ENCODE results near the gene RIPOR3. TPM values are rescaled to one million over a fixed set of nuclear protein-coding genes. Genes with fewer than 3 reads are reported as not detected.
A peak's percentile ranks its signal among the peaks of the same experiment; 100 is the strongest.

The RIPOR3 gene
- total and polyA plus RNA-seq, 9 of the 15 experiments (the other 6 are each of a cell fraction or from before 2014, with no cell fraction given), result 3.3 to 62.7 (median 21.4) TPM

- peak overlapping the region in 1 of 2 experiments; percentile 42; a peak in 2 of 4 replicates for H3K9ac ChIP-seq (ENCODE audit: insufficient read depth in 1 of 2, low read depth in 2 of 2, low read length in 2 of 2)
- no peaks in the 10 kb centered on the region for H3K27me3 ChIP-seq (ENCODE audit: control insufficient read depth in 2 of 2, insufficient read depth in 2 of 2, low read length in 2 of 2)
- in situ Hi-C loops (cut with MboI) (no loop called here), intact Hi-C loops (cut with micrococcal nuclease) (no loop called here)
- FAIRE-seq (no peak), ATAC-seq (no peak), DNase-seq (ENCODE audit: extremely low read depth in 1 of 4, low spot score in 3 of 4) (no peak)
- H4K20me1 ChIP-seq (replicated peaks; ENCODE audit: control insufficient read depth, insufficient read depth, low read length), result no peaks in the 10 kb centered on the region
- no peak overlapping the region for H3K4me2 ChIP-seq (ENCODE audit: insufficient read depth, low read length)
- H3K27ac ChIP-seq (ENCODE audit: extremely low read depth, low read depth, low read length), result no peak overlapping the region
- WGBS (ENCODE audit: insufficient coverage, low coverage, missing lambda C conversion rate), result 96% methylated on average over 5 of the region's 11 CpGs
- no peak overlapping the region for H3K4me3 ChIP-seq
- ChIA-PET POLR2A (interaction anchor here (1.7 kb wide), 1 partner anchor 10 kb away, joined by 3 read pairs; no protein-coding TSS in a partner anchor), CTCF (ENCODE audit: low intra/inter-chr PET ratio) (interaction anchor here (0.6 kb wide), 1 partner anchor 15 kb away, joined by 3 read pairs; no protein-coding TSS in a partner anchor)
- H3K4me1 ChIP-seq (replicated peaks in 1 of 2; ENCODE audit: control insufficient read depth in 2 of 2, insufficient read depth in 2 of 2, low read length in 2 of 2), result peaks cover 0 to 13% of the 10 kb centered on the region in 2 experiments; a peak in 1 of 5 replicates
- H3K9me3 ChIP-seq (replicated peaks; ENCODE audit: control insufficient read depth, insufficient read depth, low read depth, low read length), result no peaks in the 10 kb centered on the region
- H2AFZ ChIP-seq (ENCODE audit: low read depth, low read length), result no peak overlapping the region
- peaks cover 67% of the 10 kb centered on the region for H3K36me3 ChIP-seq (ENCODE audit: control insufficient read depth, insufficient read depth, low read length)
- peak; percentile 63 for TF ChIP-seq POLR2G (IDR thresholded peaks at IDR 0.05; ENCODE audit: low read depth, low read length)
- no peak for TF ChIP-seq MYBL2 (IDR thresholded peaks at IDR 0.05; ENCODE audit: low read depth)
- TF ChIP-seq MYBL2 (CRISPR knock-in tag; IDR thresholded peaks at IDR 0.05; ENCODE audit: borderline replicate concordance), result no peak
- no peak for TF ChIP-seq SRSF3 (IDR thresholded peaks at IDR 0.05; ENCODE audit: insufficient read depth, low read length)
- no peaks in the 10 kb centered on the region for H3K79me2 ChIP-seq (ENCODE audit: control insufficient read depth, insufficient read depth, low read length)
- no peaks in the 10 kb centered on the region for H3K9me1 ChIP-seq (ENCODE audit: control insufficient read depth, insufficient read depth, low read length)
- BruUV-seq (replicated peaks), result no TSS peak
Observed at GRCh38 chr20:50594231-50594590, 97.1 kb downstream of the RIPOR3 start.

GRCh38 chr20:50593005-50593335 lies 98.4 kb downstream of the RIPOR3 start:
- H3K9me3 ChIP-seq (replicated peaks; ENCODE audit: control insufficient read depth, insufficient read depth, low read depth, low read length), result no peaks in the 10 kb centered on the region
- no peak overlapping the region for H3K4me2 ChIP-seq (ENCODE audit: insufficient read depth, low read length)
- DNase-seq (ENCODE audit: extremely low read depth in 1 of 4, low spot score in 3 of 4) (no peak), ATAC-seq (no peak), FAIRE-seq (no peak)
- H3K36me3 ChIP-seq (ENCODE audit: control insufficient read depth, insufficient read depth, low read length), result peaks cover 73% of the 10 kb centered on the region
- H3K4me1 ChIP-seq (replicated peaks in 1 of 2; ENCODE audit: control insufficient read depth in 2 of 2, insufficient read depth in 2 of 2, low read length in 2 of 2), result peaks cover 0 to 13% of the 10 kb centered on the region in 2 experiments; a peak in 1 of 5 replicates
- in situ Hi-C loops (cut with MboI), result no loop called here
- H4K20me1 ChIP-seq (replicated peaks; ENCODE audit: control insufficient read depth, insufficient read depth, low read length), result no peaks in the 10 kb centered on the region
- ChIA-PET CTCF (ENCODE audit: low intra/inter-chr PET ratio) (no interaction called here), POLR2A (interaction anchor here (0.8 kb wide), 2 partner anchors 9 to 11 kb away, joined by 3 to 7 read pairs; no protein-coding TSS in a partner anchor)
- intact Hi-C loops (cut with micrococcal nuclease), result no loop called here
- H3K4me3 ChIP-seq, result no peak overlapping the region
- no peaks in the 10 kb centered on the region for H3K27me3 ChIP-seq (ENCODE audit: control insufficient read depth in 2 of 2, insufficient read depth in 2 of 2, low read length in 2 of 2)
- no TSS peak for BruUV-seq (replicated peaks)
- WGBS (ENCODE audit: insufficient coverage, low coverage, missing lambda C conversion rate), result 98% methylated on average over 9 of the region's 9 CpGs
- H3K9ac ChIP-seq (ENCODE audit: insufficient read depth in 1 of 2, low read depth in 2 of 2, low read length in 2 of 2), result peak overlapping the region in 1 of 2 experiments; percentile 26; a peak in 1 of 4 replicates
- no peaks in the 10 kb centered on the region for H3K9me1 ChIP-seq (ENCODE audit: control insufficient read depth, insufficient read depth, low read length)
- TF ChIP-seq NFE2L1 (tag; IDR thresholded peaks at IDR 0.05; ENCODE audit: borderline replicate concordance, low read depth), result no peak
- TF ChIP-seq POLR2G (IDR thresholded peaks at IDR 0.05; ENCODE audit: low read depth, low read length), result peak; percentile 39; the same call in 1 of the 2 replicates
- H2AFZ ChIP-seq (ENCODE audit: low read depth, low read length), result no peak overlapping the region
- H3K27ac ChIP-seq (ENCODE audit: extremely low read depth, low read depth, low read length), result no peak overlapping the region
- no peaks in the 10 kb centered on the region for H3K79me2 ChIP-seq (ENCODE audit: control insufficient read depth, insufficient read depth, low read length)

All from K562 (cell line).